CMK (cell line): ENCODE results near the gene URAD.
"Not testable (repeated sequence)": the region's sequence is repeated elsewhere in the genome, so short reads cannot be mapped to it uniquely, and the experiment has no call there.

Experiments
- DNase-seq: peaks from one replicate; pipeline ENCODE4 v3.0.0-alpha.2; 2010; ENCODE audit warnings: low read depth

The URAD gene

DNA sequence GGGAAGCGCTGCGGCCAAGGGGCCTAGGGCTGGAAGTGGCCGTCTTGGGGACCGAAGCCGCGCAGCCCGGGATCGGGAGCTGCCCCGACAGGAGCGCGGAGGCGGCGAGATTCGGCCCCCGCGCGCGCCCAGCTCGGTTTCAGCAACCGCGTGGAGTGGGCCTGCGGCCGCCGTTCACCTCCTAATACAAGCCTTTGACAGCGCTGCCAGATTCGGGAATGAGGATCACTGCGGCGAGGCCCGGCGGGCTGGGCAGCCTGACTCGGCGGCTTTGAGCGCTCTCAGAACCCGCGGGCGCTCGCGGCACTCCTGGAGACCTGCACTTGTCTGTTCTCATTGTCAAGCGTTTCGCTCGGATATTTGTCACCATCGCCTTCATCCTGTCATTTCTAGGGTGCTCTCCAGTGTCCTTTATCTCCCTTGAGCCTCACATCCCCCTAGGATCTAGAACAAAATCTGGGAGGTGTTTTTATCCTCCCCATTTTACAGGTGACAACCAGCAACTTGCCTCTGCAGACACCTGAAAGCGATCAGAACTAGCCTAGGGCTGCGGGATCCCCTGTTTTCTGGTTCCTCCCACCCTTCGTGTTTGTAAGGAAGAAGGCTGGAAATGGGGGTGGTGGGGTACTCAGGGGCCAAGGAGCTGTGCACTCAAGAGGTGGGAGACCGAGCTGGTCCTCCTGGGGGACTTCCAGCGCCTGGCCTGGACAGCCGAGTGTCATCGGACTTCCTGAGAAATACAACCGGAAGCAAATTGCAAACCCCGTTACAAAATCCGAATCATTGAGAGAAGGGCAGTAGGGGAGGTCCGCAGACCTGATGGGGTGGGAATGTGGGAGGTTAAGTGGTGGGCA, 17.9 kb downstream of the URAD start:
- DNase-seq: no peak

GRCh38 chr13:27969866-27970229, 18.6 kb downstream of the URAD start:
- DNase-seq: no peak

DNA sequence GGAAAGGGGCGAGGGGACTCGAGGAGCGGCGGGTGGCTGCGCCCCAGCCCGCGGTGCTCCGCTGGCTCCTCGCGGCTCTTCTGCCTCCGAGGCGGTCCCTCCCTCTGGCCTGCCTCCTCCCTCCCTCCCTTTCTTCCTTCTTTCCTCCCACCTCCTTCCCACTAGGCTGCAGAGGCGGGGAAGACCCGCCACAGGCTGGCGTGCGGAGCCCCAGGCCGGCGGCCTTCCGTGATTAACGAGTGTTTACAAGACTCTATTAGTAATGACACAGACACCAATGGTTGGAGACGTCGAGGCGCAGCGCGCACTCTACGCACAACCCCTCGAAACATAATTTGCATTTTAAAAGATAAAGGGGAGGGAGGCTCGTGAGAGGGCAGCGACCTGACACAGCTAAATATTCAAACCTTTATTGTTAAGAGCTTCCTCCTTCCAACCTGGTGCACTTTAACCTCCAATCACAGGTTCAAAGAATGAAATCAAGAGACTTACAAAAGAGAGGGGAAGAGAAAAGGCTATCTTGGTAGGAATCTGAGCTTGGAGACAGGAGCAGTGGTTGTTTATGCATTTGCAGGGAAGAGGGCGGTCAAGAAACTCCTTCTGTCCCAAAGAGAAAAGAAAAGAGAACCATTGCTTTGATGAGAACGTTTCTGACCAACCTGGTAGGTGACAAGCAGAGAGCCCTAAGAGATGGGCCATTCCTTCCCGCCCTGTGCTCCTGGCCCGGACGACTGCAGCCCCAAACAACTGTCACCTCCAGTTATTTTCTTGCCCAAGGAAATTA, 19.2 kb downstream of the URAD start, which contains the start of gene CDX2:
Gene CDX2 (minus strand): TSS at position 234 of the 784 bp plus-strand sequence. CDS start 309 bp downstream, outside the sequence.
- DNase-seq: no peak

- no peak for DNase-seq
Measured at GRCh38 chr13:27968316-27969081, 20.0 kb downstream of the URAD start.

DNA sequence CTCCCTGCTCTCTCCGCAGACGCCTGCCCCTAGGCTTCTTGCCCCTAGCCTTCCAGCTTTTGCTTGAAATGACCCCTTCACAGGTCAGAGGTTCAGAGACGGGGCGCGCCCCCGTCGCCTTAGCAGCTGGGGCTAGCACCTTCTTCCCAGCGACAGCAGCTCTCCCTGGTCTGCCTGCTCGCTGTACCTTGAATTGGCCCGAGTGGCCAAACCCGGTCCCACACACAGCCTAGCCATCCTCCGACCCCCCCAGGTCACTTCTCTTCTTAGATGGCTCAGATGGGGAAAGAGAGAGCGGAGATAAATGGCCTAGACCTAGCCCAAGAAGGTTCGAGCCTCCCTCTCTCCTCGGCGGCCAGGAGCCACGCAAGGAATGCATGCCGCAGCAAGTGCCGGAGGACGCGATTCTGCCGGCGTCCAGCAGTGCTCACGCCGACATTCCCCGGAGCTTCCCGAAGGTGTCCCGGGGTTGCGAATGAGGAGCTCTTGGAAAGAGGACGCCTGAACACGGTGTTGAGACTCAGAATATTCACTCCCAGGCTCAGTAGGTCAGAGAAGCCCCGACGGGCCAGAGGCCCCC, 20.7 kb downstream of the URAD start:
- no peak for DNase-seq

- no peak for DNase-seq
Measured at GRCh38 chr13:27967203-27967735, 21.2 kb downstream of the URAD start.

DNA sequence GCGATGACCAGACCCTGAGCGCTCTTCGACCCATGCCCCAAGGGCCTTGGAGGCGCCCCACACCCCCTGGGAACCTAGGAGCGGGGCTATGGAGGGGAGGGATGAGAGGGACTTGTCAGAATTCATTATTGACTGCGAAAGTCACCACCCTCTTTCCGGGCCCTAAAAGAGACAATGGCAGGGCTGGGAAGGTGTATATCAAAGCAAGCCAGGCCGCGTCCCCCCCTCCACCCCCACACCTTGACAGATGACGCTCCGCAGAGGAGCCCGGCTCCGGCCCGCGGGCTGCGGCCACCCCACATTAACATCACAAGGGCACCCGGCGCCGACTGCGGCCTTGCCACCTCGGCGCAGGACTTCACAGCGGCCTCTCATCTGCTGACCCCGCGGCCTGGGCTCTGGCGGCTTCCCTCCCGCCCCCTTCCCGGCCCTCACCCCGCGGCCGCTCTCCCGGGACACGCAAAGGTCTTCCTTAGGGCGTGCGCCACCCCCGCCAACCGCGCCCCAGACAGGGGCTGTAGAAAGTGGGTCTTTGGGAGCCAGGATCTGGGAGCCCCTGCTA, 21.8 kb downstream of the URAD start:
- DNase-seq: no peak

GRCh38 chr13:27965740-27966640, 22.5 kb downstream of the URAD start:
- no peak for DNase-seq

DNA sequence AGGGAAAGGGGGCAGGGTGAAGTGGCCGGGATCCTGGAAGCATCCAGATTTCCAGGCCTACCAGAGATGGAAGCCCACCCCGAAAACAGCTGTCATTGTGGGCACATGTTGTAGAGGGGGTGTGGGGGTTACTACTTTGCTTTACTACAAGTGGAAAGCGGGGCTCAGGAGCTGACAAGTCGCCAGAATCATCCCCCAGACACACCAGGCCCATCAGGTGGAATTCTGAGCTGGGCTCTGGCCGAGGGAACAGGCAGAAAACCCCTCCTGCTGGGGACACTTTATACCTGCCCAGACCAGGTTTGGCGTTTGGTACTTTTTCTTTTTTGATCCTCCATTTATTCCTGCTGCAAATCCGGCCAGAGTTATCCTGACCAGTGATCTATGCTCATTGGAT, 23.2 kb downstream of the URAD start:
- no peak for DNase-seq

- DNase-seq: no peak
Measured at GRCh38 chr13:27964741-27965323, 23.7 kb downstream of the URAD start.

GRCh38 chr13:27964206-27964605, 24.3 kb downstream of the URAD start:
- DNase-seq: not testable (repeated sequence)

DNA sequence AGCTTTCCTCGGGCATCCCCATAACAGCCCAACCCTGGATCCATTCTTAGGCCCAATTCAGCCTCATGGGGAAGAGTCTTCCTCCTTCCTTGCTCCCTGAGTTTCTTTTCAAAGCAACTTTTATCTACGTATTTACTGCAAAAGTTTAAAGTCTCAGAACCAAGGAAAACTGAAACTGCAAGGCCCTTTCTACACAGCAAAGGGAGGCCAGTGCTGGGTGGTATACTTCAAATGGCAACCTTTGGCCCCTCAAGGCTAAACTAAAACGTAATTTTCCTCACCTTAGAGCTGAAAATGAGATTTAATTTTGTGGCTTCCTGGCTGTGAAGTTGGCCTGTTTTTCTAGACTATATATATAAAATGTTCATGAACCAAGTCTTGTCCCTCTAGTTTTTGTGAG, 25.0 kb downstream of the URAD start:
- no peak for DNase-seq

DNA sequence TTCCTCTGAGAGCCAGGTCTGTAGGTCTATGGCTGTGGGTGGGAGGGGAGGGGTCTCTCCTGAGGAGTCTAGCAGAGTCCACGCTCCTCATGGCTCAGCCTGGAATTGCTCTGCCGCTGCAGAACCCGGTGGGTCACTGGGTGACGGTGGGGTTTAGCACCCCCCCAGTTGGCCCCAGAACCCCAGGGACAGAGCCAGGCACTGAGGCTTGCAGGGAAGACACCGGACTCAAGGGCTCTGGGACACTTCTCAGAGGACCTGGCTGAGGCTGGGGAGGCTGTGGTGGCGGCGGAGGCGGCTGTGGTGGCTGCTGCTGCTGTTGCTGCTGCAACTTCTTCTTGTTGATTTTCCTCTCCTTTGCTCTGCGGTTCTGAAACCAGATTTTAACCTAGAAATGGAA, 25.5 kb downstream of the URAD start:
- no peak for DNase-seq

DNA sequence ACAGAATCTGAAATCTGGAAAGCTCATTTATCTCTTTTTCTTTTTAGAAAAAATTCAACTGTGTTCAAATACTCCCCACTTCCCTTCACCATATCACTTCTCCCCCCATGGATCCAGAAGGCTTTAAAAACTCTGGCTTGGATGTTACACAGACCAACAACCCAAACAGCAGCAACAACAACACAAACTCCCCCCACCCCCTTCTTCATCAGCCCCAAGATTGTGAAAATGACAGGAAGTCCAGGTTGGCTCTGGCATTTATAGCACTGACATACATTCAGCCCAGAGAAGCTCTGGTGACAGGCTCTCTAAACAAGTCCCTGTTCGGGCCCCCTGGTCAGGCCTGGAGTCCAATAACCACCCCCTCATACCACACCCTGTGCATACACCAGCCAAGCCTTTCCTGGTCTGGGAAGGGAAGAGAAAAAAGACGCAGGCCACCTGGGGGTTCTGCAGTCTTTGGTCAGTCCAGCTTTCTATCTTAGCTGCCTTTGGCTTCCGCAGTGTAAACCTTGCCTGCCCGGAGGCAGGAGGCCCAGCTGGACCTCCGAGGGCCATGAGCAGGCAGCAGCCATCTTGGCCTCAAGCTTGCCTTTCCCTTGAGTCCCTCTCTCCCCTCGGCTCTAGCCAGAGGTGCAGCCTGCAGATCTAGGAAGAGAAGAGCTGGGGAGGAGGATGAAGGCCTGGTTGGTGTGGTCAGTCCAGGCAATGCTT, 26.2 kb downstream of the URAD start:
- DNase-seq: no peak

DNA sequence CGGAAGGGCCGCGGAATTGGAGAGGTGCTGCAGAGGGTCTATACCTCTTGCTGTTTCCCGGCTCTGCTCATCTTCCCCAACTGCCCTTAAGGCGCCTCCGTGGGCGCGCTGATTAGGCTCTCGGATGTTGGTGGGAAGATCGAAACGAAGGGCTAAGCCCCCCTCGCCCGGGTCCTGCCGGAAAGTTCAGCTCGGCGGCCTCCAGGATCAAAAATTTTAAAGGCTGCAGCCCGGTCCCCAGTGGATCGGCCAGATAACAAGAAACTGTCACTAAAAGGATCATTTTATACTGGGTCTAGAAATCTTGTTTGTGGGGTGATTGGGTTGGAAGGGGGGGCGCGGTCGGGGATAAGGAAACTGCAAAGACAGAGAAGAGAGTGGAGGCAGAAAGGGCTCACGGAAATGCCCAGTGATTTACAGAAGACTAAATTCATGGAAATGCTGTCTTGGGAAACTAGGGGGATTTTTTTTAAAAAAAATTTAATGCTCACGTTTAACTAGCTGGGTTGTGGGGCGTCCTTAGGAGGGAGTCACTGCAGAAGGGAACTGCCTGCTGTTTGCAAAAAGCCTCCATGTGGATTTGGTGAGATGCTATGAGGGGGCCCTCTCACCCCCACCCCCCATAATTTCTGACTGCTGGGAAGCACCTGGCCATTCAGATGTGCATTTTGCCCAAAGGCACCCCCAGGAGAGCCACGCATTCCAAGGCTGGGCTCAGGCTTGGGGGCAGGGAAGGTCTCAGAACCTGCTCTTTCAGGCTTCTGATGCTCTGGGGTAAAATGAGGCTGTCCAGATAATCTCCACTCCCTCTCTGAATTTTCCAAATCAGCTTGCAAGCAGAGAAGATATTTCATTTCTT, 27.0 kb downstream of the URAD start:
- no peak for DNase-seq

DNA sequence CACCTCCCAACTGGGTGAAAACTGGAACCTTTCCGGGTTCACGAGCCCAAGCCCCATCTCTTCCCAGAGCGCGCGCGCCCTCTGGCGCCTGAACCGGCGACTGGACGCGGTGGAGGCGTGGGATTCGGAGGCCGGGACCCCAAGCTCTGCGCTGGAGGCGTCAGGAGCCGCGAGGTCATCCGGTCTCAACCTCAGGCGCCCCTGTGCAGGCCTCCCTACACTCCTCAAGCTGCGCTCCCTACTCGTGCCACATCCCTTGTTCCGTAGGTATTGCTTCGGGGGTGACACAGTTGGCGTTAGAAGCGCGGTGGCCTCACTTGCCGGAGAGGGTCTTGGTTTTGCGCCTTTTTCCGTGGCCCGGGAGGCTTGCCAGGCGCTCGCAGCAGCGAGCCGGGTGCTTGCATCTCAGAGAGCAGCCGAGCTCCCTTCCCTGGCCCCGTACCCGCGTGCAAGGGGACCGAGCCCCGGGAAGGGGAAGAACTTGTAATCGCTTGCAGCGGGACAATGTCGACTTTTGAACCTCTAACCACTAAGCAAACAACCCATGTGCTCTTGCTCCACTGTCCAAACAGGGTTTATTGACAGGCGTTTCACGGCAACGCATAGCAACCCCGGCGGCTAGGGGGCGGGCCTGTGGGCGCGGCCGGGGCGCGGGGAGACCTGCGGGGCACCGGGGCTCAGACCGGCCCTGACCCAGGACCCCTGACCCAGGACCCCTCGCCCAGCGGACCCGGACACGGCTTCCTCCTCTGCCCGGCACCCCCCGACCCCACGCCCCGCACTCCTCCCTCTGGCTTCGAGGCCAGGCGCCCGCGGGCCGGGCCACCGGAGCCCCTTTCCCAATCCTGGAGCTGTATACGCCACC, 27.9 kb downstream of the URAD start:
- DNase-seq: no peak

DNA sequence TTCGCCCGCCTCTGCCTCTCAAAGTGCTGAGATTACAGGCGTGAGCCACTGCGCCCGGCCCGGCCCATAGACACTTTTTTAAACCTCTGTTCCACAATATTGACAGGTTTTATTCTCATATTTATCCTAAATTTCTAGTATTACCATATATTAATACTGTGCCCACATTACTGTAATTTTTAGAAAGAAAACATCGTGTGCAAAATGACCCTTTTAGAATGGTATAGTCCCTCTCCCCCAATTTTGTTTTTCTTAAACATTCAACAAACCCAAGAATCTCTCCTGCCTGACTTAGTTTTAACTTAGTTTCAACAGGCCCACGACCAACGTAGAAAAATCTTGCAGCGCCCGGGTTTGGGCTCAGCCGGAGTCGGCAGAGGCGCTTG, 28.5 kb downstream of the URAD start:
- no peak for DNase-seq
